Neural cell (in vitro differentiated cells): ENCODE measurements around the gene MAP2. TPM values are rescaled to one million over a fixed set of nuclear protein-coding genes. Genes with fewer than 3 reads are reported as not detected.

Experiments
- H2AFZ ChIP-seq: fragments of 200-600, 300-800 bp; sonication (generic), shearing (Covaris generic); 2 replicates; pipeline ENCODE4 v1.6.0; 2014; ENCODE audit warnings: low read depth, mild to moderate bottlenecking, antibody characterized with exemption, low read length, moderate library complexity
- H3F3A ChIP-seq: fragments of 200-600 bp; shearing (Covaris generic); 2 replicates; pipeline ENCODE4 v1.6.1; 2016; ENCODE audit warnings: mild to moderate bottlenecking, moderate library complexity, mixed read lengths, antibody characterized with exemption, low read length; ENCODE audit not compliant: insufficient read depth, poor library complexity, severe bottlenecking
- H3K27ac ChIP-seq: fragments of 200-600, 300-800 bp; sonication (generic), shearing (Covaris generic); 2 replicates; pipeline ENCODE4 v1.5.1; 2014; ENCODE audit warnings: mild to moderate bottlenecking, low read length, moderate library complexity
- H3K27me3 ChIP-seq: fragments of 300-800, 200-600 bp; sonication (generic), shearing (Covaris generic); 2 replicates; pipeline ENCODE4 v1.6.0; 2014; ENCODE audit warnings: mild to moderate bottlenecking, low read depth, low read length, moderate library complexity; ENCODE audit not compliant: insufficient read depth
- H3K36me3 ChIP-seq: fragments of 300-800, 200-600 bp; sonication (generic), shearing (Covaris generic); 2 replicates; pipeline ENCODE4 v1.5.1; 2014; ENCODE audit warnings: mild to moderate bottlenecking, antibody characterized with exemption, low read length, moderate library complexity; ENCODE audit not compliant: insufficient read depth
- H3K4me2 ChIP-seq: fragments of 300-800, 200-600 bp; sonication (generic), shearing (Covaris generic); 2 replicates; pipeline ENCODE4 v1.6.0; 2014; ENCODE audit warnings: mild to moderate bottlenecking, low read length
- H3K4me3 ChIP-seq: fragments of 300-800, 200-600 bp; sonication (generic), shearing (Covaris generic); 2 replicates; pipeline ENCODE4 v1.5.1; 2014; ENCODE audit warnings: mild to moderate bottlenecking, low read length, moderate library complexity
- H3K79me2 ChIP-seq: fragments of 200-600 bp; shearing (Covaris generic); replicated peaks from 2 replicates; pipeline ENCODE4 v1.6.0; 2014; ENCODE audit warnings: mild to moderate bottlenecking, low read length, moderate library complexity; ENCODE audit not compliant: insufficient read depth
- H3K9ac ChIP-seq: fragments of 300-800, 200-600 bp; sonication (generic), shearing (Covaris generic); 2 replicates; pipeline ENCODE4 v1.6.1; 2016; ENCODE audit warnings: mild to moderate bottlenecking, low read length, mixed read lengths
- H3K9me2 ChIP-seq: fragments of 200-600 bp; shearing (Covaris generic); 2 replicates; pipeline ENCODE4 v1.6.1; 2016; ENCODE audit warnings: mild to moderate bottlenecking, low read length, mixed read lengths; ENCODE audit not compliant: insufficient read depth
- H3K9me3 ChIP-seq: fragments of 200-600, 300-800 bp; sonication (generic), shearing (Covaris generic); 2 replicates; pipeline ENCODE4 v1.6.1; 2016; ENCODE audit warnings: mild to moderate bottlenecking, mixed run types, low read length, moderate library complexity, mixed read lengths
- H4K20me1 ChIP-seq: fragments of 200-600 bp; shearing (Covaris generic); 2 replicates; pipeline ENCODE4 v1.6.1; 2016; ENCODE audit warnings: mild to moderate bottlenecking, mixed run types; ENCODE audit not compliant: insufficient read depth
- EP300 ChIP-seq: fragments of 450-650 bp; conservative IDR thresholded peaks from 2 replicates; pipeline ENCODE4 v1.6.1; 2014; ENCODE audit warnings: antibody characterized with exemption, mild to moderate bottlenecking, moderate library complexity; ENCODE audit not compliant: poor library complexity, severe bottlenecking
- EZH2 ChIP-seq: fragments of 200-600, 300-800 bp; shearing (Covaris generic), sonication (generic); IDR thresholded peaks from 2 replicates; pipeline ENCODE4 v1.6.1; 2014; ENCODE audit warnings: antibody characterized with exemption, low read length, borderline replicate concordance, mild to moderate bottlenecking; ENCODE audit not compliant: insufficient read depth, poor library complexity, severe bottlenecking
- MXI1 ChIP-seq: fragments of 450-650 bp; conservative IDR thresholded peaks from 2 replicates; pipeline ENCODE4 v1.6.1; 2014; ENCODE audit warnings: antibody characterized with exemption, mild to moderate bottlenecking; ENCODE audit not compliant: poor library complexity, severe bottlenecking
- POLR2AphosphoS5 ChIP-seq: IDR thresholded peaks from 2 replicates; pipeline ENCODE4 v1.6.1; 2012
- RAD21 ChIP-seq: fragments of 450-650 bp; conservative IDR thresholded peaks from 2 replicates; pipeline ENCODE4 v1.6.1; 2014; ENCODE audit warnings: antibody characterized with exemption, mild to moderate bottlenecking, moderate library complexity
- SMC3 ChIP-seq: fragments of 450-650 bp; conservative IDR thresholded peaks from 2 replicates; pipeline ENCODE4 v1.6.1; 2014; ENCODE audit warnings: antibody characterized with exemption, mild to moderate bottlenecking, moderate library complexity; ENCODE audit not compliant: poor library complexity
- TAF1 ChIP-seq: IDR thresholded peaks from 2 replicates; pipeline ENCODE4 v1.6.1; 2012; ENCODE audit warnings: low read depth
- polyA minus RNA-seq: library from RNA; depleted of rRNA, polyadenylated mRNA; stranded (reverse); fragments of >200 nt; gene quantifications from 2 replicates; pipeline ENCODE4 v1.2.3, GENCODE V29; 2014
- polyA plus RNA-seq: library from polyadenylated mRNA; depleted of rRNA; stranded (reverse); fragments of >200 nt; gene quantifications from 2 replicates; pipeline ENCODE4 v1.2.3, GENCODE V29; 2014
- TF ChIP-seq, protein P1 (sequence below): IDR thresholded peaks from 2 replicates; pipeline ENCODE4 v1.6.1; 2012; ENCODE audit warnings: borderline replicate concordance
- TF ChIP-seq, protein P2 (sequence below): fragments of 450-650 bp; IDR thresholded peaks from 2 replicates; pipeline ENCODE4 v1.5.1; 2014; ENCODE audit warnings: antibody characterized with exemption, mild to moderate bottlenecking, moderate library complexity; ENCODE audit not compliant: poor library complexity, severe bottlenecking

MAP2 gene, protein sequence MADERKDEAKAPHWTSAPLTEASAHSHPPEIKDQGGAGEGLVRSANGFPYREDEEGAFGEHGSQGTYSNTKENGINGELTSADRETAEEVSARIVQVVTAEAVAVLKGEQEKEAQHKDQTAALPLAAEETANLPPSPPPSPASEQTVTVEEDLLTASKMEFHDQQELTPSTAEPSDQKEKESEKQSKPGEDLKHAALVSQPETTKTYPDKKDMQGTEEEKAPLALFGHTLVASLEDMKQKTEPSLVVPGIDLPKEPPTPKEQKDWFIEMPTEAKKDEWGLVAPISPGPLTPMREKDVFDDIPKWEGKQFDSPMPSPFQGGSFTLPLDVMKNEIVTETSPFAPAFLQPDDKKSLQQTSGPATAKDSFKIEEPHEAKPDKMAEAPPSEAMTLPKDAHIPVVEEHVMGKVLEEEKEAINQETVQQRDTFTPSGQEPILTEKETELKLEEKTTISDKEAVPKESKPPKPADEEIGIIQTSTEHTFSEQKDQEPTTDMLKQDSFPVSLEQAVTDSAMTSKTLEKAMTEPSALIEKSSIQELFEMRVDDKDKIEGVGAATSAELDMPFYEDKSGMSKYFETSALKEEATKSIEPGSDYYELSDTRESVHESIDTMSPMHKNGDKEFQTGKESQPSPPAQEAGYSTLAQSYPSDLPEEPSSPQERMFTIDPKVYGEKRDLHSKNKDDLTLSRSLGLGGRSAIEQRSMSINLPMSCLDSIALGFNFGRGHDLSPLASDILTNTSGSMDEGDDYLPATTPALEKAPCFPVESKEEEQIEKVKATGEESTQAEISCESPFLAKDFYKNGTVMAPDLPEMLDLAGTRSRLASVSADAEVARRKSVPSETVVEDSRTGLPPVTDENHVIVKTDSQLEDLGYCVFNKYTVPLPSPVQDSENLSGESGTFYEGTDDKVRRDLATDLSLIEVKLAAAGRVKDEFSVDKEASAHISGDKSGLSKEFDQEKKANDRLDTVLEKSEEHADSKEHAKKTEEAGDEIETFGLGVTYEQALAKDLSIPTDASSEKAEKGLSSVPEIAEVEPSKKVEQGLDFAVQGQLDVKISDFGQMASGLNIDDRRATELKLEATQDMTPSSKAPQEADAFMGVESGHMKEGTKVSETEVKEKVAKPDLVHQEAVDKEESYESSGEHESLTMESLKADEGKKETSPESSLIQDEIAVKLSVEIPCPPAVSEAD (N-terminal part only)
- polyA plus RNA-seq (436 and 450 TPM in 2 replicates), polyA minus RNA-seq (1,231 and 1,493 TPM in 2 replicates)

DNA sequence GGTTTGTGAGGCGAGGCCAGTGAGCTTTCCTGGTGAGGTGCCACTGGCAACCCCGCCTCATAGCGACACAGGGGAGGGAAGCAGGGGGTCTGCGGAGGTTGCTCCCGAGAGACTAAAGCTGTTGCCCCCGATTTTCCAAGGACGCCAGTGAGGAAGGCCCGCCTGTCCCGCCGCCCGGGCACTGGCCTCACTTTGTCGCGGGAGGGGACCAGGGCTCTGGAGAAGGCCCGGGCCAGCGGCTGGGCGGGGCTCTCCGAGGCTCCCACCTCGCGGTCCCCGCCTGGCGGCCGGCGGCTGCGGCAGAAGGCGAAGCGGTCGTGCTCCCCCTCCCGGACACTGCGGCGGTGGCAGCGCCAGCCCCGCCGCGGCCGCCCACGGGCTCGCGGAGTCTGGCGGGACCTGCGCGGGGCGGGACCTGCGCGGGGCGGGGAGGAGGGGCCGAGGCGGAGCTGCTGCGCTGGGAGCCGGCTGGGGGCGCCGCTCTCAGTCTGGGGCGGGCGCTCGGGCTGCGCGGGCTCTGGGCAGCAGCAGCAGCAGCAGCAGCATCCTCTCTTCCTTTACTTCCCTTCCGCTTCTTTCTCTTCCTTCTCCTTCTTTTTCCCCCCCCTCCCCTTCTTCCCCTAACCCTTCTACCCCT is at the start of gene MAP2:
Gene MAP2, plus strand, starts transcription at position 486 of the 637 bp plus-strand sequence. CDS start 229,124 bp downstream, outside the sequence.
- Histone ChIP-seq H3K27ac (peak within 1 kb of the TSS; percentile 93), H2AFZ (peak within 1 kb of the TSS; percentile 56), H3F3A (peaks cover 4% of the 10 kb centered on the region), H3K79me2 (peaks cover 47% of the 10 kb centered on the region), H3K36me3 (no peaks in the 10 kb centered on the region), H3K4me3 (peak within 1 kb of the TSS; percentile 94), H3K9me2 (no peaks in the 10 kb centered on the region), H3K9me3 (peaks cover 4% of the 10 kb centered on the region), H3K4me2 (no peak within 1 kb of the TSS), H3K9ac (peak within 1 kb of the TSS; percentile 92), H4K20me1 (peaks cover 4% of the 10 kb centered on the region), H3K27me3 (no peaks in the 10 kb centered on the region)
- peak; percentile 39 for TF ChIP-seq MXI1
- TF ChIP-seq TAF1: peak; percentile 98
- TF ChIP-seq, protein P1, sequence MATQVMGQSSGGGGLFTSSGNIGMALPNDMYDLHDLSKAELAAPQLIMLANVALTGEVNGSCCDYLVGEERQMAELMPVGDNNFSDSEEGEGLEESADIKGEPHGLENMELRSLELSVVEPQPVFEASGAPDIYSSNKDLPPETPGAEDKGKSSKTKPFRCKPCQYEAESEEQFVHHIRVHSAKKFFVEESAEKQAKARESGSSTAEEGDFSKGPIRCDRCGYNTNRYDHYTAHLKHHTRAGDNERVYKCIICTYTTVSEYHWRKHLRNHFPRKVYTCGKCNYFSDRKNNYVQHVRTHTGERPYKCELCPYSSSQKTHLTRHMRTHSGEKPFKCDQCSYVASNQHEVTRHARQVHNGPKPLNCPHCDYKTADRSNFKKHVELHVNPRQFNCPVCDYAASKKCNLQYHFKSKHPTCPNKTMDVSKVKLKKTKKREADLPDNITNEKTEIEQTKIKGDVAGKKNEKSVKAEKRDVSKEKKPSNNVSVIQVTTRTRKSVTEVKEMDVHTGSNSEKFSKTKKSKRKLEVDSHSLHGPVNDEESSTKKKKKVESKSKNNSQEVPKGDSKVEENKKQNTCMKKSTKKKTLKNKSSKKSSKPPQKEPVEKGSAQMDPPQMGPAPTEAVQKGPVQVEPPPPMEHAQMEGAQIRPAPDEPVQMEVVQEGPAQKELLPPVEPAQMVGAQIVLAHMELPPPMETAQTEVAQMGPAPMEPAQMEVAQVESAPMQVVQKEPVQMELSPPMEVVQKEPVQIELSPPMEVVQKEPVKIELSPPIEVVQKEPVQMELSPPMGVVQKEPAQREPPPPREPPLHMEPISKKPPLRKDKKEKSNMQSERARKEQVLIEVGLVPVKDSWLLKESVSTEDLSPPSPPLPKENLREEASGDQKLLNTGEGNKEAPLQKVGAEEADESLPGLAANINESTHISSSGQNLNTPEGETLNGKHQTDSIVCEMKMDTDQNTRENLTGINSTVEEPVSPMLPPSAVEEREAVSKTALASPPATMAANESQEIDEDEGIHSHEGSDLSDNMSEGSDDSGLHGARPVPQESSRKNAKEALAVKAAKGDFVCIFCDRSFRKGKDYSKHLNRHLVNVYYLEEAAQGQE: peak; percentile 90
- TF ChIP-seq EZH2: no peak
- TF ChIP-seq, protein P2, sequence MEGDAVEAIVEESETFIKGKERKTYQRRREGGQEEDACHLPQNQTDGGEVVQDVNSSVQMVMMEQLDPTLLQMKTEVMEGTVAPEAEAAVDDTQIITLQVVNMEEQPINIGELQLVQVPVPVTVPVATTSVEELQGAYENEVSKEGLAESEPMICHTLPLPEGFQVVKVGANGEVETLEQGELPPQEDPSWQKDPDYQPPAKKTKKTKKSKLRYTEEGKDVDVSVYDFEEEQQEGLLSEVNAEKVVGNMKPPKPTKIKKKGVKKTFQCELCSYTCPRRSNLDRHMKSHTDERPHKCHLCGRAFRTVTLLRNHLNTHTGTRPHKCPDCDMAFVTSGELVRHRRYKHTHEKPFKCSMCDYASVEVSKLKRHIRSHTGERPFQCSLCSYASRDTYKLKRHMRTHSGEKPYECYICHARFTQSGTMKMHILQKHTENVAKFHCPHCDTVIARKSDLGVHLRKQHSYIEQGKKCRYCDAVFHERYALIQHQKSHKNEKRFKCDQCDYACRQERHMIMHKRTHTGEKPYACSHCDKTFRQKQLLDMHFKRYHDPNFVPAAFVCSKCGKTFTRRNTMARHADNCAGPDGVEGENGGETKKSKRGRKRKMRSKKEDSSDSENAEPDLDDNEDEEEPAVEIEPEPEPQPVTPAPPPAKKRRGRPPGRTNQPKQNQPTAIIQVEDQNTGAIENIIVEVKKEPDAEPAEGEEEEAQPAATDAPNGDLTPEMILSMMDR: peak; percentile 99
- TF ChIP-seq RAD21: peak; percentile 89
- peak; percentile 97 for TF ChIP-seq SMC3
- TF ChIP-seq POLR2AphosphoS5: peak; percentile 97
- TF ChIP-seq EP300: peak; percentile 62
